Measurements from ENCODE around the gene MAG.
"Not testable (repeated sequence)": the region's sequence is repeated elsewhere in the genome, so short reads cannot be mapped to it uniquely, and the experiment has no call there.

The MAG gene

DNA sequence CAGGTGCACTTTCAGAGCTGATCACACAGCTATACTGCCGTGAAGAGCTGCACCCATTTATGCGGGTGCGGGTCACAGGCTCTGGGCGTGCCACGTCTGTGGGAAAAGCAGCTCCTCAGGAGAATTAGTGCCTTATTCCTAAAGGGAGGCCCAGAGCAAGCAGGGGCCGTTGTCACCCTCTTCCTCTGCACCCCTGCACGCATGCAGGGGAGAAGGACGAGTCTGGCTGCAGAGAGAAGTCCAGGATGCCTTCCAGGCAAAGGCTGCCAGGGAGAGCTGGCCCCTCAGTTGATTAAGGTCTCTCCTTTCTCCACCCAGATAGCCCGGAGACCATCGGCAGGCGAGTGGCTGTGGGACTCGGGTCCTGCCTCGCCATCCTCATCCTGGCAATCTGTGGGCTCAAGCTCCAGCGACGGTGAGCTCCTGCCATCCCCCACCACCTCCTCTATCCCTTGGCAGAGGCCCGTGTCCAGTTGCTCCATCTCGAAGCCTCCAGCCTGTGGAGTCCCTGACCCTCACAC is 52.6 kb downstream of the MAG start:
- no peak for DNase-seq (ENCODE audit: low read depth in 2 of 2)

DNA sequence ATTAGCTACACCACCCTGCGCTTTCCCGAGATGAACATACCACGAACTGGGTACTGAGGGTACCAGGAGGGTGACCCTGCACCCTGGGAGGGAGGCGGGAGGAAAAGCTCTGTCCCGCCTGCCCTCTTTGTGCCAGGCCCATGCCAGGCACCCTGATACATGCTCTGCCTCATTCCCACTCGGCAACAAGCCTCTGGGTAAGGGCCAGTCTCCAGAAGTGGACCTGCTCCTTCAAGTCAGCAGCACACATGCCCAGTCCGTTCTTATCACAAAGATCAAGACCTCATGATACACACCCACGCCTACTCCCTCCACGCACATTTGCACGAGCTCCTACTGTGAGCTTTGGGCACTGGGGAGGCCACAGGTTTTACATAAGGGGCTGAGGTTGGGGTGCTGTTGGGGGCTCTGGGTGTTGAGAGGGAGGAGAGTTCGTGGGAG is 53.7 kb downstream of the MAG start:
- no peak for DNase-seq (ENCODE audit: low read depth in 2 of 2)

DNA sequence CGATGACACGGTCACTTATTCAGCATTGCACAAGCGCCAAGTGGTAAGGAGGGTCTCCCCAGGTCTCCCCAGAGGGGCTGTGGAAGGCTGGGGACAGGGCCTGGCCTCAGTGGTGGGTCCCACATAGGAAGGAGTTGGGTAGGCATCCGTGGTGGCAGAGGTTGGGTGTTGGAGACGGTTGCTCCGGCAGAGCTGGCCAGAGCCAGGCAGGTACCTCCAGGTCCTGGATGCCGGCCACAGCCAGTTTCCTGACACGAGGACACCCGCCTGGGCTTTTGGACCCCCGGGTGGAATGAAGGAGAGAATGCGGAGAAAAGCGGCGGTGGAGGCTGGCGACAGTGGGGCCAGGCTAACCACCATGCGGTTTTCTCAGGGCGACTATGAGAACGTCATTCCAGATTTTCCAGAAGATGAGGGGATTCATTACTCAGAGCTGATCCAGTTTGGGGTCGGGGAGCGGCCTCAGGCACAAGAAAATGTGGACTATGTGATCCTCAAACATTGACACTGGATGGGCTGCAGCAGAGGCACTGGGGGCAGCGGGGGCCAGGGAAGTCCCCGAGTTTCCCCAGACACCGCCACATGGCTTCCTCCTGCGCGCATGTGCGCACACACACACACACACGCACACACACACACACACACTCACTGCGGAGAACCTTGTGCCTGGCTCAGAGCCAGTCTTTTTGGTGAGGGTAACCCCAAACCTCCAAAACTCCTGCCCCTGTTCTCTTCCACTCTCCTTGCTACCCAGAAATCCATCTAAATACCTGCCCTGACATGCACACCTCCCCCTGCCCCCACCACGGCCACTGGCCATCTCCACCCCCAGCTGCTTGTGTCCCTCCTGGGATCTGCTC is 54.5 kb downstream of the MAG start:
- peak; percentile 64 to 65 for DNase-seq (ENCODE audit: low read depth in 2 of 2)

DNA sequence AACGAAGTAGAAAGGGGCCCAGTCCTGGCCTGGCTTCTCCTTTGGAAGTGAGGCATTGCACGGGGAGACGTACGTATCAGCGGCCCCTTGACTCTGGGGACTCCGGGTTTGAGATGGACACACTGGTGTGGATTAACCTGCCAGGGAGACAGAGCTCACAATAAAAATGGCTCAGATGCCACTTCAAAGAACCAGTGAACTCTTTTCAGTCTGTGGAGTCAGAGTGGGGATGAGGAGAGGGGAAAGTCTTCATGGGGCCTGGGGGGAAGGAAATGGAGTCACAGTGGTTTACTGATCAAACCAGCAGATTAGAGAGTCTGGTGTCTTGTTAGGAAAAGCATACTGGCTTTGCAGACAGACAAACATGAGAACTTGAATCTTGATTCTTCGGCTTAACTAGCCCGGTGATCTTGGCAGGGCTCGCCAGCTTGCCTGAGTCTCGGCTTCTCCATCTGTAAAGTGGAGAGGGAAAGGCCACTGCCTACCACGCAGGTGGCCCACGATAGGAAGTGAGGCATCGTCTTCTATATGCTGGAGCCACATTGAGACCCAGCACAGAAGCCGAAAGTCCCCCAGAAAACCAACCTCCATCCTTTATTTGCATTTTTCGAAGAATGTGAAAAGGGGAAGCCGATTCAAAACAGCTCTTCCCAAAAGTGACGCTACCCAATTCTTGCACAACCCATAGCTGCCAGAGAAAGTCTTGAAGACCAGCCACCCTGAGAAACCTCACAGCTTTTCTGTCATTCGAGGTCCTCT is 55.4 kb downstream of the MAG start, which contains the start of gene FFAR1:
FFAR1 (plus strand) TSS at position 732 of the 759 bp plus-strand sequence. CDS start 3,650 bp downstream, outside the sequence.
- DNase-seq (ENCODE audit: low read depth in 2 of 2): peak; percentile 62 to 65

DNA sequence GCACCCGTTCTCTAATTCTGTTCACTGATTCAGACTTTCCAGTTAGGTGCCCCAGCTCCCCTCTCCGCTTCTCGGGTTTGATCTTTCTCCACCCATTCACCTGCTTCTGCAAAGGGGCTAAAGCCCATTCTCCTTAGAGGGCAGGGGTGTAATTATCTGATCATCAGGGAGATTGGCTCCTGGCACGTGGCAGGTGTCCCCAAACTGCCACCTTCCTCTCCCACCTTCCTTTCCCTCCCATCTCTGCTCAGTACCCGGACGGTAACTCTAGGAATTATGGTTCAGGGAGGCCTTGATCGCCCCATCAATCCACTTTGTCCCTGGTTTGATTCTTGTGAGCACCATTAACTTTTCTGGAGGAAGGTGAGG is 56.0 kb downstream of the MAG start:
- DNase-seq (ENCODE audit: low read depth in 2 of 2): no peak

DNA sequence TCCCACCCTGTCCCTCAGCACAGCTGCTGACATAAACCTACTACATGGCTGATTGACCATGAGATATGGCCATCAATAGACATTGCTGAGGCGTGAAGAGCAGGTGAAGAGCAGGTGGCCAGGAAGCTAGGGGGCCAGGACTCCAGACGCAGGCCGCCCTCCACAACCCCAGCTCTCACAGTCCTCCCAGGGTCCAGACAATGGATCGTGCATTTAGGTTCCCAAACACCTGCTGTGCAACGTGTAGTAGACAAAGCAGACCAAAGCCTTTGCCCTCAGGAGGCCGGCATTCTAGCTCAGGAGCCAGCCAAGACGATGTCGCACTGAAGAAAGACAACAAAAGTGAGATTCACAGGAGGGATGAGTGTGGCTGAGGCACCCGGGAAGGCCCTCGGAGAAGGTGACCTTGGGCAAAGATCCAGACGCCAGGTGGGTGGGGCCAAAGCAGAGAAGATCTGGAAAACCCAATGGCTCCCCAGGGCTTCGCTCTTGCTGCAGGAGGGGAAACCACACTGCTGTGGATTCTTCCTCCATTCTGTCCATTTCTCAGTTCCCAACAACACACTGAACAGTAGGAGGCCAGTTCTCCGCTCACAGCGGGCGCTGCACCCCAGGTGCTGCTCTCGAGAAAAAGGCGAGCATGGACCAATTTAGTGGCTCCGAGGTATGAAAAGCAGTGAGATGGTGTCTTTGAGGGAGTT is 57.1 kb downstream of the MAG start:
- DNase-seq (ENCODE audit: low read depth in 2 of 2): no peak

DNA sequence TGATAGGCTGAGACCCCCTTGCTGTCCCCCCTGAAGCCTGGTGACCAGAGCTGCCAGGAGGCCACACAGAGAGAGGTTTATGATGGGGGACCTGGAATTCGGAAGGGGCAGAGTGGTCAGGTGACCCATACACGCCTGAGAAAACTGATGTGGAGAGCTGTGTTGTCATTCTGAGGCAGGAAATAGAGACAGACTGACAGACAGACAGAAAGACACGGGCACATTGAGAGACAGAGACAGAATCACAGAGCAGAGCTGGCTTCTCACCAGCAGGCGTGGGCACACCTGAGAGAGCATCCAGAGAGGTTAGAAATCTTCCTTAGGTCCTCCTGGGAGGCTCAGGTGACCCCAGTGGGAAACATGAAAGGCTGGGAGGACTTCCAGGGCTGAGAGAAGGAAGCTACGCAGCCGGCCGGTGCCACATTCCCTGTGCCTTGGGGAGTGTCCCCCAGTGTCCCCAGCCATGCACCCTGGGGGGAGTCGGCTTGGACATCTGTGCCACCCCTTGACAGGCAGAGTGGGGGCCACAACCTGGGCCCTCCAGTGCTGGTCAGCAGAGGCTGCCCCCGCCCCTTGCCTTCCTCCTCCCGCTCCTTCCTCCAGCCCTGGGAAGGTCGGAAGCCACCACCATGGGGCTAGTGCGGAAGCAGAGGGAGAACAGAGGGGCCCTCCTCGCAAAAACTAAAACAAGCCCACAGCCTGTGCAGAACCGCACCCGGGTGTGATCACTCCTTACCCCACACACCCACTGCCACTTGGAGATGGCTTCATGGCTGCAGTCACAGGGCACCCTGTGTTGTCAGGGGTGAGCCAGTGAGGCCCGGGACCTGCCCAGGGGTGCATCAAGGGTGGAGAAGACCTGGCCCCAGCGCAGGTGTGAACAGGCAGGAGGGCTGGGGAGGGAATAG is 57.9 kb downstream of the MAG start:
- DNase-seq (ENCODE audit: low read depth in 2 of 2): no peak

DNA sequence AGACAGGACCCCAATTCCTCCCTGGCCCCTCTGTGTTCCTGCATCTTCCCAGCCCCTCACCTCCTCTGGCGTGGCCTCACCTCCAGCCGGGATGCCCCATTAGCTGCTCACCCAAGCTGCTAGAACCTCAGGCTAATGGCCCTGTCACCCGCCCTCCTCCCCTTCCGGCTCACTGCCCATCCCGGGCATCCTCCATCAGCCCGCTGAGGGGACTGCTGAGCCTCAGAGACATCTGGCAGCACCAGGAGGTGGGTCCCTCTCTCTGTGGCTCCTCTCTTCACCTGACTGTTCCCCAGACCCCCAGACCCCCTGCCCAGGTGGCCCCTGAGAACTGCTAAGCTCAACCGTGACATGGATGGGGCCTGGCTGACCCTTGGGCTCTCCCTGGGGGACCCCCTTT is 58.6 kb downstream of the MAG start:
- DNase-seq (ENCODE audit: low read depth in 2 of 2): no peak

DNA sequence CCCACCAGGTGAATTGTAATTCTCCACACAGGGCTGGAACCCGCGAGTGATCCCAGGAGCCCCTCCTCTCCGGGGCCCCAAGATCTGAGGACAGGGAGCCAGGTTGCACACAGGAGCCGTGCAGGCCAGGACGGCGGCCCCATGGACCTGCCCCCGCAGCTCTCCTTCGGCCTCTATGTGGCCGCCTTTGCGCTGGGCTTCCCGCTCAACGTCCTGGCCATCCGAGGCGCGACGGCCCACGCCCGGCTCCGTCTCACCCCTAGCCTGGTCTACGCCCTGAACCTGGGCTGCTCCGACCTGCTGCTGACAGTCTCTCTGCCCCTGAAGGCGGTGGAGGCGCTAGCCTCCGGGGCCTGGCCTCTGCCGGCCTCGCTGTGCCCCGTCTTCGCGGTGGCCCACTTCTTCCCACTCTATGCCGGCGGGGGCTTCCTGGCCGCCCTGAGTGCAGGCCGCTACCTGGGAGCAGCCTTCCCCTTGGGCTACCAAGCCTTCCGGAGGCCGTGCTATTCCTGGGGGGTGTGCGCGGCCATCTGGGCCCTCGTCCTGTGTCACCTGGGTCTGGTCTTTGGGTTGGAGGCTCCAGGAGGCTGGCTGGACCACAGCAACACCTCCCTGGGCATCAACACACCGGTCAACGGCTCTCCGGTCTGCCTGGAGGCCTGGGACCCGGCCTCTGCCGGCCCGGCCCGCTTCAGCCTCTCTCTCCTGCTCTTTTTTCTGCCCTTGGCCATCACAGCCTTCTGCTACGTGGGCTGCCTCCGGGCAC is 59.6 kb downstream of the MAG start:
- DNase-seq (ENCODE audit: low read depth in 2 of 2): no peak

DNA sequence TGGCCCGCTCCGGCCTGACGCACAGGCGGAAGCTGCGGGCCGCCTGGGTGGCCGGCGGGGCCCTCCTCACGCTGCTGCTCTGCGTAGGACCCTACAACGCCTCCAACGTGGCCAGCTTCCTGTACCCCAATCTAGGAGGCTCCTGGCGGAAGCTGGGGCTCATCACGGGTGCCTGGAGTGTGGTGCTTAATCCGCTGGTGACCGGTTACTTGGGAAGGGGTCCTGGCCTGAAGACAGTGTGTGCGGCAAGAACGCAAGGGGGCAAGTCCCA is 60.2 kb downstream of the MAG start:
- no peak for DNase-seq (ENCODE audit: low read depth in 2 of 2)

DNA sequence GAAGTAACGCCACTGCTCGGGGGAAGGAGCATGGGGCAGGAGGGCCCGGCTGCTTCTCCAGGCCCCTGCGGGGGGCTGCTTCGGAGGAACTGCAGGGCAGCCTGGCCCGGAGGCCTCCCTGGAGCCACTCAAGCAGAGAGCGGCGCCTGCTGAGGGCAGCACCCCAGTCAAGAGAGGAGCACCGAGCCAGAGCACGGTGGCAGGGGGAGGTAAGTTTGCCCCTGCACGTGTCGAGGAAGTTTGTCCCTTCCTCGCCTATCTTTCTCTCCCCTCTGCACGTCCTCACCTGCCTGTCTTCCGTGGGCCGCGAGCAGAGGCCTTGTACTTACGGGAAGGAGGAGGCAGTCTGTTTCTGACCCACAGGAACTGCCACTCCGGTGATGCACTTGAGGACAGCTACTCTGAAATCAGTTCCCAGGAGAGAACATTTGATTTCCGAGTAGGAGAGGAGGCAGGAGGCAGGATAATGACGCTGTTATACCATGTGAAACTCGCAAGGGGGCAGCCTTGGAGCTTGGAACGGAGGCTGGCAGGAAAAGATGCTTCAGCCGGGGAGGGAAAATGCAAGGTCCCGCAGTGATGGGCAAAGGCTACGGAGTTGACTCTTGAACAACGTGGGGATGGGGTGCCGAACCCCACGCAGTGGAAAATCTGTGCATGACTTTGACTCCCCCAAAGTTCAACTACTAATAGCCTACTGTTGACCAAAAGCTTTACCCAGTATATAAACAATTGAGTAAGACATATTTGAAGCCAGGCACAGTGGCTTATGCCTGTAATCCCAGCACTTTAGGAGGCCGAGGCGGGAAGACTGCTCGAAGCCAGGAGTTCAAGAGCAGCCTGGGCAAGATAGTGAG is 60.7 kb downstream of the MAG start:
- DNase-seq (ENCODE audit: low read depth in 2 of 2): peak; percentile 61 to 65

DNA sequence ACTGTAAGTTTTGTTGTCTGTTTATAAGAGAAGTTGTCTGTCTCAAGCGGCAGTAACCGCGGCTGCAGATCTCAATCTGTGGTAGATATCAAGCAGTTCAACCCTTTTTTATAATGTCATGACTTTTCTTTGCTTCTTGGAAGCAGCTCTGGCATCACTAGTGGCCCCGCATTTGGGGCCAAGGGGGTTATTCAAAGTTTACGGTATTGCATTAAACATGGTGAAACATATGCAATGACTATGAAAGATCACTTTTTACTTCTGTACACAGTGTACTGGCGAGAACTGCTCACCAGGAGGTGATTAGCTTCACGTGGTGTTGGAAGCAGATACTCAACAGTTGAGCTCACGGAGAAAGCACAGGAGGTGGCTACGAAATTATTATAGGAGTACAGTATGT is 61.7 kb downstream of the MAG start:
- DNase-seq (ENCODE audit: low read depth in 2 of 2): no peak

DNA sequence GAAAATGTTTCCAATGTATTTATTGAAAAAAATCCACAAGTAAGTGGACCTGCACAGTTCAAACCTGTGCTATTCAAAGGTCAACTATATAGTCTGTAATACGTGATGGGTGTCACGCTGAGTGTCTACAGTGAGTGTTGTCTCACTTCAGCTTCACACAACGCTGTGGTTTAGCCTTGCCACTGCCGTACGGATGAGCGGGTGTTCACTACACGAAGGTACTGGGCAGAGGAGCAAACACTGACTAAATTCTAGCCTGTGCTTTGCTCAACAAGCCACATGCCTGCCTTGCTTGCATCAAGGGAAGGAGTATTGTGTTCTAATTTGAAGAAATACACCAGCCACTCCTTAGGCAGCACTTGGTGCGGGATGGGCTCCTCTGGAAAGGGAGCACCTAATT is 62.9 kb downstream of the MAG start:
- DNase-seq (ENCODE audit: low read depth in 2 of 2): no peak

DNA sequence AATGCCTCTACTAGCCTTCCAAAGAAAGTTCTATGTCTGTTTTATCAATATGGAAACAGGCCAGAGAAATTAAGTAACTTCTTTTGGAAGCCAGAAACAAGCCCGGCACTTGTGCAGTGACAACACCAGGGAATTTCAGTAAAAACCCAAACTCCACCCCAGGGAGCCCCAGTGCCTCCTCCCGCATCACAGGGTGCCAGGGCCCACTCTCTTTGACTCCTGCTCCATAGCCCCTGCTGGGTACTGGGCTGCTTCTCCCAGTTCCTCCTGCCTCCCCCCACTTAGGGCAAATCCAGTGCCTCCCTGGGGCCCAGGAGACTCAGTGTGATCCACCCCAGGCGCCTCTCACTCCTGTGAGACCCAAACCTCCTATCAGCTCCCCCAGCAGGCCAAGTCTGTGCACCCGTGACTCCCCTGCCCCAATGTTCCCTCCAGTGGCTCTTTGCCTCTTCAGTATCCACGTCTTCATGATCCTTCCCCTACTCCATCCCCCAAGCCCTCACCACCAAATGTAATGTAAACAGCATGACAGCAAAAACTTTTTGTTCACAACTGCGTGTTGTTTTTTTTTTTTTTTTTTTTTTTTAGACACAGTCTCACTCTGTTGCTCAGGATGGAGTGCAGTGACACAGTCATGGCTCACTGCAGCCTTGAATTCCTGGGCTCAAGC is 64.0 kb downstream of the MAG start:
- DNase-seq (ENCODE audit: low read depth in 2 of 2): no peak

DNA sequence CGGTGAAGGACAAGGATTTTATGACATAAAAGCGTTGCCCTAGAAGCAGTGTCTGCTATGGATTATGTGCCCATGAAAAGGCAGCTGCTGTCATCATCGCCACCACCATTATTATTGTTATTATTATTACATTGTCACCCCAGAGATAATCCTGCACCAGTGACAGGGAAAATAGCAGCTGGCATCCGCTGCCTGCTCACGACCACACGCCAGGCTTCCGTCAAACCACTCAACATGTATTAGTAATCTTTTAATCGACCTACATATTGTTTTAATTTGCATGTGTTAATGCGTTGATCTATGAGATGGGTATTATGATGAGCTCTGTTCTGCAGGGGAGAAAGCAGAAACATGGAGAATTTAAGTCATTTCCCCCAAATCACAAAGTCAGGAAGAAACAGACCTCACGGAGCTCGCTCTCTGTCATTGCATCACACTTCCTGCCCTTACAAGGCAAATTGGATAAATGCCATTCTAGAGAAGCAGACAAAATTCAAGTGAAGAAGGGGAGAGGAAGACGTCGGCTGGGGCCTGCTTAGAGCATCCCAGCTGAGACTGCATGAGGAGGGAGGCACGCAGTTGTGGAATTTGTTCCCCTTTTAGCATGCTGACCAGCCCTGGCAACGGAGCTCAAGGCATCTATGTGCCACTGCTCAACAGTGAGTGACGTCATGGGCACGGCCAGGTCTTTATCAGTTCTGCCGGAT is 66.1 kb downstream of the MAG start, which contains the start of gene FFAR3:
FFAR3 (plus strand) TSS at position 594 of the 707 bp plus-strand sequence. CDS start 431 bp downstream, outside the sequence.
- DNase-seq (ENCODE audit: low read depth in 2 of 2): no peak

DNA sequence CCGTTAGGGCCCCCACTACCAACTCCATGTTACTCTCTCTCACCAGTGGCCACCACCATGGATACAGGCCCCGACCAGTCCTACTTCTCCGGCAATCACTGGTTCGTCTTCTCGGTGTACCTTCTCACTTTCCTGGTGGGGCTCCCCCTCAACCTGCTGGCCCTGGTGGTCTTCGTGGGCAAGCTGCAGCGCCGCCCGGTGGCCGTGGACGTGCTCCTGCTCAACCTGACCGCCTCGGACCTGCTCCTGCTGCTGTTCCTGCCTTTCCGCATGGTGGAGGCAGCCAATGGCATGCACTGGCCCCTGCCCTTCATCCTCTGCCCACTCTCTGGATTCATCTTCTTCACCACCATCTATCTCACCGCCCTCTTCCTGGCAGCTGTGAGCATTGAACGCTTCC is 66.9 kb downstream of the MAG start:
- not testable (repeated sequence) for DNase-seq (ENCODE audit: low read depth in 2 of 2)

DNA sequence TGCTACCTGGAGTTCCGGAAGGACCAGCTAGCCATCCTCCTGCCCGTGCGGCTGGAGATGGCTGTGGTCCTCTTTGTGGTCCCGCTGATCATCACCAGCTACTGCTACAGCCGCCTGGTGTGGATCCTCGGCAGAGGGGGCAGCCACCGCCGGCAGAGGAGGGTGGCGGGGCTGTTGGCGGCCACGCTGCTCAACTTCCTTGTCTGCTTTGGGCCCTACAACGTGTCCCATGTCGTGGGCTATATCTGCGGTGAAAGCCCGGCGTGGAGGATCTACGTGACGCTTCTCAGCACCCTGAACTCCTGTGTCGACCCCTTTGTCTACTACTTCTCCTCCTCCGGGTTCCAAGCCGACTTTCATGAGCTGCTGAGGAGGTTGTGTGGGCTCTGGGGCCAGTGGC is 67.4 kb downstream of the MAG start:
- not testable (repeated sequence) for DNase-seq (ENCODE audit: low read depth in 2 of 2)

DNA sequence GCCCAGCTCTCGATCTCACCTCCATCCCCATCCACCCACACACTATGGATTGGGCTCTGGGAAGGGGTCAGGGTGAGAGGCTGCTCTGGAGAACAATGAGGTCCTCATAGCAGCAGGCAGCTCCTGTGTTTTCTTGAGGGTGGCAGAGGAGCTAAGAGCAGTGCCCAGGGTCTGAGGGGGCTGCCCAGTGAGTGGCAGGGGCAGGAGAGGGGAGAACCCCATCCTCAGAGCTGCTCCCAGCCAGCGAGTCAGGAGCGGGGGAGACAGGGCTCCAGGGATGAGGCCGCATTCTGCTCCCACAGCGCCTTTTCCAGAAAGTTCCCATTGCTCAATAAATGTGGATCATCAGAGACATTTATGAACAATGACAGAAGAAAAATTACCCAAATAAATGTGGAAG is 68.1 kb downstream of the MAG start:
- DNase-seq (ENCODE audit: low read depth in 2 of 2): not testable (repeated sequence)

All from stimulated activated CD4-positive, alpha-beta T cell treated with anti-CD3 and anti-CD28 coated beads, Interleukin-15, amount 100 ng/mL, for 48 hours (primary cell).